IMR-90 (cell line): ENCODE measurements around the gene FAM89A. TPM values are rescaled to one million over a fixed set of nuclear protein-coding genes. Genes with fewer than 3 reads are reported as not detected.

Source experiments
- ATAC-seq: fragments of 200-7000 bp; cut with Tn5 transposase; 2 replicates; pipeline ENCODE4 v1.9.1; 2020; ENCODE audit warnings: low read depth, mild to moderate bottlenecking, moderate library complexity
- BruUV-seq: library from RNA; stranded (reverse); fragments of 400-500 nt; replicated peaks from 2 replicates; lab custom pipeline; 2021; lab: Mats Ljungman, UMichigan
- CTCF ChIA-PET: fragments of 300-600 bp; formaldehyde crosslinking; extraction: SDS; loops from one replicate; lab custom pipeline; 2021; ENCODE audit warnings: antibody characterized with exemption; lab: Yijun Ruan, JAX
- POLR2A ChIA-PET: fragments of 300-600 bp; sonication (Branson Sonifier 250); formaldehyde crosslinking; loops from one replicate; lab custom pipeline; 2022; ENCODE audit warnings: antibody characterized with exemption; ENCODE audit not compliant: unreplicated experiment; lab: Charles Lee
- DNase-seq: peaks from one replicate; pipeline ENCODE4 v3.0.0; 2013
- H2AFZ ChIP-seq: replicated peaks from 2 replicates; pipeline ENCODE3; 2013; ENCODE audit warnings: low read length, mild to moderate bottlenecking; ENCODE audit not compliant: poor library complexity
- H2AK5ac ChIP-seq: 2 replicates; pipeline ENCODE4 v1.6.1; 2013; ENCODE audit warnings: low read depth, low read length, inconsistent platforms
- H2AK9ac ChIP-seq: replicated peaks from 2 replicates; pipeline ENCODE3; 2013; ENCODE audit warnings: mild to moderate bottlenecking, low read depth, low read length, moderate library complexity; ENCODE audit not compliant: poor library complexity
- H2BK120ac ChIP-seq: 2 replicates; pipeline ENCODE4 v1.6.1; 2013; ENCODE audit warnings: low read depth, low read length, inconsistent platforms
- H2BK15ac ChIP-seq: 3 replicates; pipeline ENCODE4 v1.6.1; 2013; ENCODE audit warnings: low read depth, low read length, inconsistent platforms
- H2BK20ac ChIP-seq: 2 replicates; pipeline ENCODE4 v1.6.1; 2013; ENCODE audit warnings: low read depth, mild to moderate bottlenecking, inconsistent platforms, low read length, moderate library complexity
- H2BK5ac ChIP-seq: 2 replicates; pipeline ENCODE4 v1.6.1; 2013; ENCODE audit warnings: mild to moderate bottlenecking, low read depth, low read length, inconsistent platforms; ENCODE audit not compliant: poor library complexity, severe bottlenecking
- H3K14ac ChIP-seq: replicated peaks from 2 replicates; pipeline ENCODE4 v1.6.1; 2013; ENCODE audit warnings: low read depth, low read length, inconsistent platforms
- H3K18ac ChIP-seq: 2 replicates; pipeline ENCODE4 v1.6.1; 2013; ENCODE audit warnings: low read depth, low read length, control low read depth
- H3K23ac ChIP-seq: 2 replicates; pipeline ENCODE4 v1.6.1; 2013; ENCODE audit warnings: low read depth, low read length, inconsistent platforms
- H3K27ac ChIP-seq: 2 replicates; pipeline ENCODE4 v1.5.1; 2013; ENCODE audit warnings: mild to moderate bottlenecking, control low read depth, low read length; ENCODE audit not compliant: insufficient read depth
- H3K27me3 ChIP-seq: 2 replicates; pipeline ENCODE4 v1.6.1; 2013; ENCODE audit warnings: low read length; ENCODE audit not compliant: control insufficient read depth, insufficient read depth
- H3K36me3 ChIP-seq: 2 replicates; pipeline ENCODE4 v1.6.1; 2013; ENCODE audit warnings: low read length, mixed read lengths; ENCODE audit not compliant: control insufficient read depth, insufficient read depth
- H3K4ac ChIP-seq: 2 replicates; pipeline ENCODE4 v1.6.1; 2013; ENCODE audit warnings: low read depth, low read length, inconsistent platforms
- H3K4me1 ChIP-seq: 2 replicates; pipeline ENCODE4 v1.6.1; 2013; ENCODE audit warnings: low read length, mixed read lengths; ENCODE audit not compliant: control insufficient read depth, insufficient read depth
- H3K4me2 ChIP-seq: 2 replicates; pipeline ENCODE4 v1.6.1; 2013; ENCODE audit warnings: low read depth, mild to moderate bottlenecking, control low read depth, low read length, moderate library complexity
- H3K4me3 ChIP-seq: 2 replicates; pipeline ENCODE4 v1.5.1; 2013; ENCODE audit warnings: low read depth, mild to moderate bottlenecking, control low read depth, low read length, moderate library complexity; ENCODE audit not compliant: insufficient read depth
- H3K56ac ChIP-seq: 2 replicates; pipeline ENCODE4 v1.6.1; 2013; ENCODE audit warnings: low read length, inconsistent platforms; ENCODE audit not compliant: insufficient read depth; ENCODE audit errors: extremely low read depth
- H3K79me1 ChIP-seq, 2 experiments: 2 replicates each; pipeline ENCODE4 v1.6.1; 2013; ENCODE audit warnings: low read length in 2 of 2, inconsistent platforms in 1 of 2, low read depth in 1 of 2
- H3K9ac ChIP-seq: 2 replicates; pipeline ENCODE4 v1.6.1; 2013; ENCODE audit warnings: low read depth, low read length, control low read depth
- H3K9me1 ChIP-seq: 2 replicates; pipeline ENCODE4 v1.6.1; 2013; ENCODE audit warnings: low read length, inconsistent platforms; ENCODE audit not compliant: insufficient read depth
- H3K9me3 ChIP-seq: 2 replicates; pipeline ENCODE4 v1.6.1; 2013; ENCODE audit warnings: low read length; ENCODE audit not compliant: control insufficient read depth, insufficient read depth
- H4K20me1 ChIP-seq: 2 replicates; pipeline ENCODE4 v1.6.1; 2013; ENCODE audit warnings: low read length, inconsistent platforms; ENCODE audit not compliant: insufficient read depth
- H4K5ac ChIP-seq: 2 replicates; pipeline ENCODE4 v1.6.1; 2013; ENCODE audit warnings: mild to moderate bottlenecking, low read depth, low read length, control low read depth
- H4K8ac ChIP-seq, 2 experiments: 2 replicates each; pipeline ENCODE4 v1.6.1; 2013; ENCODE audit warnings: low read depth in 2 of 2, low read length in 2 of 2, control low read depth in 1 of 2, inconsistent platforms in 1 of 2
- H4K91ac ChIP-seq: 2 replicates; pipeline ENCODE4 v1.6.1; 2013; ENCODE audit warnings: low read depth, low read length, inconsistent platforms; ENCODE audit not compliant: insufficient read depth
- BHLHE40 ChIP-seq: fragments of 150-350 bp; IDR thresholded peaks from 2 replicates; pipeline ENCODE4 v1.6.1; 2016; ENCODE audit warnings: mild to moderate bottlenecking, low read depth, low read length
- CEBPB ChIP-seq: IDR thresholded peaks from 2 replicates; pipeline ENCODE4 v1.6.1; 2012; ENCODE audit warnings: low read depth, low read length, improper control_type of control experiment
- FOS ChIP-seq: fragments of 150-350 bp; IDR thresholded peaks from 2 replicates; pipeline ENCODE4 v1.6.1; 2016; ENCODE audit warnings: low read depth, low read length
- MXI1 ChIP-seq: IDR thresholded peaks from 2 replicates; pipeline ENCODE4 v1.6.1; 2012; ENCODE audit warnings: low read depth, mild to moderate bottlenecking, low read length, moderate library complexity, borderline replicate concordance
- NFE2L2 ChIP-seq: fragments of 150-350 bp; IDR thresholded peaks from 2 replicates; pipeline ENCODE4 v1.6.1; 2016; ENCODE audit warnings: low read depth, mild to moderate bottlenecking, low read length
- RAD21 ChIP-seq: IDR thresholded peaks from 2 replicates; pipeline ENCODE4 v1.6.1; 2012; ENCODE audit warnings: low read length, improper control_type of control experiment
- RFX5 ChIP-seq: IDR thresholded peaks from 2 replicates; pipeline ENCODE4 v1.8.0; 2012; ENCODE audit warnings: low read depth, mild to moderate bottlenecking, low read length, moderate library complexity
- USF2 ChIP-seq: fragments of 150-350 bp; IDR thresholded peaks from 2 replicates; pipeline ENCODE4 v1.6.1; 2017; ENCODE audit warnings: mild to moderate bottlenecking, antibody characterized with exemption, low read length, low read depth
- WGBS, 2 experiments: methylation state at CpG; one replicate each; pipeline versions ENCODE4 v1.1.5 to v1.1.7; 2013; ENCODE audit warnings: missing lambda C conversion rate in 2 of 2; ENCODE audit not compliant: insufficient read length in 1 of 2; ENCODE audit errors: extremely low coverage in 2 of 2; 5-methylcytosine and 5-hydroxymethylcytosine counted together
- dilution Hi-C: fragments of 300-500 bp; cut with HindIII; formaldehyde crosslinking; loops from one replicate; pipeline ENCODE4 v1.14.3; 2018; ENCODE audit warnings: low sequenced_read_pairs; ENCODE audit not compliant: unreplicated experiment
- in situ Hi-C: fragments of 300-500 bp; cut with MboI; formaldehyde crosslinking; loops from 3 replicates; pipeline ENCODE4 v1.14.3; 2019; ENCODE audit warnings: low sequenced_read_pairs, inconsistent platforms, mixed read lengths
- intact Hi-C: fragments of 100-400 bp; cut with micrococcal nuclease; formaldehyde crosslinking; loops from 2 replicates; pipeline ENCODE4 v1.10.0; 2022
- polyA plus RNA-seq, 3 experiments: library from polyadenylated mRNA; depleted of rRNA; stranded (reverse); fragments of >200 nt; gene quantifications; 2 replicates each; pipeline ENCODE4 v1.2.3, GENCODE V29; 2012; ENCODE audit warnings: low replicate concordance in 1 of 3
- total RNA-seq: library from RNA; depleted of rRNA; stranded (reverse); fragments of >200 nt; gene quantifications from 2 replicates; pipeline ENCODE4 v1.2.3, GENCODE V29; 2012

FAM89A gene
- total and polyA plus RNA-seq, 2 of the 4 experiments (the other 2 are of a cell fraction): 6.8 to 8.1 TPM

- no peak overlapping the region for H3K4ac ChIP-seq
- H3K4me1 ChIP-seq: peaks cover 7% of the 10 kb centered on the region; the same call in 1 of the 2 replicates
- 7% methylated on average over 19 of the region's 37 CpGs; no CpG with 5 or more reads in 1 of the 2 experiments for WGBS, 2 experiments
- no peak overlapping the region for H3K27ac ChIP-seq
- intact Hi-C loops: loop anchor here (5.0 kb wide), 1 partner anchor 174 kb away; the partner anchor contains the start of gene C1orf198
- H3K9ac ChIP-seq: no peak overlapping the region
- no peak overlapping the region for H2AK9ac ChIP-seq
- H3K36me3 ChIP-seq: no peaks in the 10 kb centered on the region
- H2BK20ac ChIP-seq: no peak overlapping the region
- no peak overlapping the region for H2BK15ac ChIP-seq
- H3K4me3 ChIP-seq: no peak overlapping the region; the same call in 1 of the 2 replicates
- no peak overlapping the region for H3K23ac ChIP-seq
- H3K14ac ChIP-seq: no peak overlapping the region
- no peak overlapping the region for H3K56ac ChIP-seq
- H4K20me1 ChIP-seq: no peaks in the 10 kb centered on the region
- DNase-seq: no peak
- TF ChIP-seq RFX5 (no peak), MXI1 (no peak), CEBPB (no peak), FOS (no peak), BHLHE40 (no peak), NFE2L2 (no peak), USF2 (no peak), RAD21 (no peak)
- no peak overlapping the region for H3K18ac ChIP-seq
- peak overlapping the region; percentile 75; the same call in 1 of the 2 replicates for H3K4me2 ChIP-seq
- in situ Hi-C loops: no loop called here
- no TSS peak for BruUV-seq
- H3K79me1 ChIP-seq: peaks cover 4% of the 10 kb centered on the region in 2 experiments; a peak in 2 of 4 replicates
- H2AFZ ChIP-seq: peak overlapping the region; percentile 93
- ATAC-seq: no peak
- CTCF ChIA-PET: no interaction called here
- POLR2A ChIA-PET: interaction anchor here (1.1 kb wide), 1 partner anchor 12 kb away, joined by 3 read pairs; no protein-coding TSS in a partner anchor
- no peak overlapping the region for H2BK5ac ChIP-seq
- no peak overlapping the region for H2BK120ac ChIP-seq
- no peaks in the 10 kb centered on the region for H3K9me1 ChIP-seq
- H3K27me3 ChIP-seq: peaks cover 12% of the 10 kb centered on the region
- H2AK5ac ChIP-seq: no peak overlapping the region
- H4K91ac ChIP-seq: no peak overlapping the region
- H4K8ac ChIP-seq: peak overlapping the region in 1 of 2 experiments; percentile 2; a peak in 1 of 4 replicates
- dilution Hi-C loops: no loop called here
- H3K9me3 ChIP-seq: peaks cover 9% of the 10 kb centered on the region
- no peak overlapping the region for H4K5ac ChIP-seq
These were observed 1.0 kb upstream of the FAM89A start for GRCh38 chr1:231040800-231041718.
